NCI-H146 treated with DMSO at 0.1 percent for 48 hours (cell line): ENCODE measurements around the gene PDP2.
"Not testable (repeated sequence)": the region's sequence is repeated elsewhere in the genome, so short reads cannot be mapped to it uniquely, and the experiment has no call there.

Source experiments
- DNase-seq: peaks from one replicate; lab custom pipeline; 2025; ENCODE audit not compliant: unreplicated experiment; lab: John Stamatoyannopoulos, UW

Gene PDP2

GRCh38 chr16:66851166-66851964 lies 28.9 kb upstream of the PDP2 start:
- no peak for DNase-seq

DNA sequence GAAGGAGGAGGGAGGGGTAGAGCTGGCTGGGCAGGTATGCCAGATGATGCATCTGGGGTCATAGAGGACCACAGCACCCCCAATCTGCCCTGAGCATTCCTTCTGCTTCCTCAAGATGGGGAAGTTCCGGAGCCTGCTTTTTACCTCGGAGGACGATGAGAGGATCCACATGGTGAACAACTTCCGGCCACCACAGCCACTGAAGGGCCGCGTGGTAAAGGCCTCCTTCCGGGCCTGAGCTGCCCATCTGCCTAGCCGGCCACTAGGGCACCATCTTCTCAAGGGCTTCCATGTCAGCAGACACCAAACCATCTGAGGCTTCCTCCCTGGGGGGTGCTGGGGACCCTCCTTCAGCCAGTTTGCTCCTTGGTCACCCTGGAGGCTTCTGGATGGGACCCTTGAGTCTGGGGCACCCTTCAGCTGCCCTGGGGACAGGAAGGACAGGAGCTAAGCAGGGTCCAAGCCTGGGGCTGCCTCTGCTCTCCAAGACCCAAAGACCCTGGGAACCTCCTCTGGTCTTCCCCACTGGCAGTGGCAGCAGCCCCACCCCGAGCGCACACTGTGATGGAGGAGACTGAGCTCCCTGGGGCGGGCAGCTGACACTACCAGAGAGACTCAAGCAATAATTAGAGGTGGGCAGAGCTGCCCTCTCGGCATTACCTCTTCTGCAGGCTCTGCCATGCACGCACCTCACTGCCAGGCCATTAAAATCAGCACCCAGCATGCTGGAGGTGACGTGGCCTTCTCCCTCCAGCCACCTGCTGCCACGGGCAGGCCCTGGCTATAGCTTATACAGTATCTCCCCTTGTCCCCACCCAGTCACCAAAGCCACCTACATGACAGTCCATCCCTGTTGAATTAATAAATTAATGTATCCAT lies 26.8 kb upstream of the PDP2 start:
- no peak for DNase-seq

- DNase-seq: no peak
These were observed 24.1 kb upstream of the PDP2 start for GRCh38 chr16:66856184-66856730.

DNA sequence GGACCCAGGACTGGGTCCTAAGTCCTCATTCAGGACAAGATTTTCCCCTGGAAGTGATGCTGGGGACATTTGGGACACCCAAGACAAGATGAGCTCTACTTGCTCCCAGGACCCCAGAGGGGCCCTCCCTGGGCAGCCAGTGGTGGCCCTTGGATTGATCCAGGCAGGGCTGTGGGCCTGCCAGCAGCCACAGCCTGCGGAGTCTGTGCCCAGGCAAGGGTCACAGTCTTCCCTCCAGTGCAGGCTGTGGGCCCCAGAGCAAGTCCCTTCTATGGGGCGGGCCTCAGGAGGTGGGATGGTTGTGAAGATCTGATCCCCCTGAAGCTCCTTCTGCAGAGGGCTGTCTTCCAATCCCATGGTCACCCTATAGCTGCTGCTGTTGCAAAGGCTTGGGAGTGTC lies 23.5 kb upstream of the PDP2 start:
- DNase-seq: no peak

DNA sequence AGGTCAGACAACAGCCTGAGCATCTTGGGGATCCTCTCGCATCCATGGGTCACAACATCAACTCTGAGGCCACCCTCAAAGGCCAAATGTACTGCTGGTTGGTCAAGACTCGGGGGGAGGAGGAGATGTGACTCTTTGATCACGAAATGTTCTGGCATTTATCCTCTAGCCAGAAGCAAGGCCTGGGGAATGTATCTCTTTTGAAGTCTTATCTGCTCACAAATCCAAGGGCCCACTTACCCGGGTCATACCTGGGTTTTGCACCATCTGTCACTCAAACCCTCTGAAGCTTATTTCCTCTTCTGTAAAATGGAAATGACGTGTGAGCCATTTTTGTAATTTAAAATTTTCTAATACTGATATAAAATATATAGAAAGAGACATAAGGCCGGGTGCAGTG lies 22.9 kb upstream of the PDP2 start:
- no peak for DNase-seq

DNA sequence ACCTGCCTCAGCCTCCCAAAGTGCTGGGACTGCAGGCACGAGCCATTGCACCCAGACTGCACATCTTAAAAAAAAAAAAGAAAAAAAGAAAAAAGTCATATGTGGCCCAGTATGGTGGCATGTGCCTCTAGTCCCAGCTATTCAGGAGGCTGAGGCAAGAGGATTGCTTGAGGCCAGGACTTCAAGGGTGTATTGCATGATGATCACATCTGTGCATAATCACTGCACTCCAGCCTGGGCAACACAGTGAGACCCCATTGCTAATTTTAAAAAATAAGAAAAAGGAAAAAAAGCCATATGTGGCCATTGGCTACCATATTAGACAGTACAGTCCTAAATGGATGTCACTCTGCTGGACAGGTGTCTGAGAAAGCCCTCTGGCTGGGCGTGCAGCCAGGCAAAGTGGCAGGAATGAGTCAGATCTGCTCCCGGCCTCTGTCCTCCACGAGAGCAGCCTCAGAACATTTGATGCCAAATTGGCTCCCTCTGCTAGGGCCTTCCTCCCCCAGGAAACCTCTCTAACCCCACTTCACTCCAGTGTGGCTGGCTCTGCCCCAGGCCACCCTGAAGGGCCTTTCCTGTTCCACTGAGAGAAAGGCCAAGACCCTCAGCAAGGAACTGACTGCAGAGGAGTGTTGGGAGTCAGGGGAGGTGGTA lies 21.4 kb upstream of the PDP2 start:
- no peak for DNase-seq

GRCh38 chr16:66859397-66860068 lies 20.8 kb upstream of the PDP2 start:
- no peak for DNase-seq

DNA sequence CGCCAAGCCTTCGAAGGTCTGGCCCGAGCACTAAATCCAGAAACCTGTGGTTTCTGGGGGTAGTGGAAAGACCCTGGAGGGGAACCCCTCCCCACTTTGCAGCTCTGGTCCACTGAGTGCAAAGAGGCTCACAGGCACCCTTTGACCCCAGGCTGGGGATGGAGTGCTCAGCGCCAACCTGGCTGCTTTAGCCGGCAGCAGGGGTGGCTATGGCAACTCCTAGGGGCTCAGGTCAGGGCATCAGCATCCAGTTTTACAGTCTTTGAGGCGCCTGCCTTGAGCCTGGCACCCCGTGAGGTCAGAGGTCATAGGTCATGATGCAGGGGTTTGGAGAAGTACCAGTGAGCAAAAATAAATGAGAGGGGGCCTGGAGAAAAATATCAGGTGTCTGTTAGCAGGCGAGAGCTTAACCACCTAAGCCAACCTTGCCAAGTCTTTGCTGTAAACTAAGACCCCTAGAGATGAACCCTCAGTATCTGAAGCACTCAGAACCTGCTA lies 18.2 kb upstream of the PDP2 start:
- DNase-seq: no peak

DNA sequence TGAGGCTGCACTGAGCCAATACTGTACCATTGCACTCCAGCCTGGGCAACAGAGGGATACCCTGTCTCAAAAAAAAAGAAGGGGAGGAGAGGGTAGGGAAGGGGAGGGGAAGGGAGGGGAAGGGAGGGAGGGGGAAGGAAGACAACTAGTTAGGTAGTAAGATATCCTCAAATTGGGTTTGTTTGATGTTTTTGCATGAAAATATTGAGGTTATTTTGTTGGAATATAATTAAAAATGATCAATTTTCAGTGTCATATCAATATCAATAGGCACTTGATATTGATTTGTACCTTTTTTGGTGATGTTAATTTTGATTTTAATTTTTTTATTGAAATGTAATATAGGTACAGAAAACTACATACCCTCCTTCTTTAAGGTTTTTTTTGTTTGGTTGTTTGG lies 16.6 kb upstream of the PDP2 start:
- DNase-seq: no peak

- no peak for DNase-seq
These were observed 10.9 kb upstream of the PDP2 start for GRCh38 chr16:66869424-66869823.

- DNase-seq: not testable (repeated sequence)
These were observed 9.0 kb upstream of the PDP2 start for GRCh38 chr16:66871363-66871762.

DNA sequence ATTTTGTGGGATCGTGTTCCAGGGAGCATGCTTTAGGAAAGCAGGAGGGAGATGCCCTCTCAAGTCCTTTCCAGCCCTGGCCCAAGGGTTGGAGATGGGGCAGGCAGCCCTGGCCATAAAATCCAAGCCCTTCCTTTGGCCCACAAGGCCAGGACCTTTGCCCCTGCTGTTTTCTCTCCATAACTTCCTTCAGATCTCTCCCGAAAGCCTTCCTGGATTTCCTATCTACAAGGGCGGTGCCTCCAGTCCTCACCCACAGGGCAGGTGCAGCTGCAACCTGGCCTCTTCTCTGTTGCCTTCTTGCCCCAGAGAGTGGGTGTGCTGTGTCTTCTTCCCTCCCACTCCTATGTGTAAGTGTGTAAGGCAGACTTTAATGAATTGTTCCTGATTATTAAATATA lies 8.5 kb upstream of the PDP2 start:
- no peak for DNase-seq

DNA sequence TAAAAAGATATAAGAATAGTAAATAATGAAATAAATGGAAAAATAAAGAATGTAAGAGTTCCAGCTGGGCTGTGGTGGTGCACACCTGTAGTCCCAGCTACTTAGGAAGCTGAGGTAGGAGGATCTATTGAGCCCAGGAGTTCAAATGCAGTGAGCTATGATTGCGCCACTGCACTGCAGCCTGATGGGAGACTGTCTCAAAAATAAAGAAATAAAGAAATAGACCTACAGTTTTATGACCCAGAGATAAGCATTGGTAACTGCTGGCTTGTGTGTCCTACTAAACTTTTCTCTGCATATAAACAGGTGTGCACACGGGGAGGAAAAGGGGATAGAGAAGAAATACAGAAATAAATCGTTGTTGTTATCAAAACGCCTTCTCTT lies 7.8 kb upstream of the PDP2 start:
- DNase-seq: no peak

- peak; percentile 49 for DNase-seq
These were observed 7.2 kb upstream of the PDP2 start for GRCh38 chr16:66872943-66873684.

DNA sequence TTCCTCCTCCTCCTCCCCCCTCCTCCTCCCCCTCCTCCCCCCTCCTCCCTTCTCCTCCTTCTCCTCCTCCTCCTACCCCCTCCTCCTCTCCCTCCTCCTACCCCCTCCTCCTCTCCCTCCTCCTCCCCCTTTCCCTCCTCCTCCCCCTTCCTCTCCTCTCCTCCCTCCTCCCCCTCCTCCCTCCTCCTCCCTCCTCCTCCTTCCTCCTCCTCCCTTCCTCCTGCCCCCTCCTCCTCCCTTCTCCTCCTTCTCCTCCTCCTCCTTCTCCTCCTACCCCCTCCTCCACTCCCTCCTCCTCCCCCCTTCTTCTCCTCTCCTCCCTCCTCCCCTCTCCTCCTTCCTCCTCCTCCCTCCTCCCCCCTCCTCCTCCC lies 6.6 kb upstream of the PDP2 start:
- no peak for DNase-seq

DNA sequence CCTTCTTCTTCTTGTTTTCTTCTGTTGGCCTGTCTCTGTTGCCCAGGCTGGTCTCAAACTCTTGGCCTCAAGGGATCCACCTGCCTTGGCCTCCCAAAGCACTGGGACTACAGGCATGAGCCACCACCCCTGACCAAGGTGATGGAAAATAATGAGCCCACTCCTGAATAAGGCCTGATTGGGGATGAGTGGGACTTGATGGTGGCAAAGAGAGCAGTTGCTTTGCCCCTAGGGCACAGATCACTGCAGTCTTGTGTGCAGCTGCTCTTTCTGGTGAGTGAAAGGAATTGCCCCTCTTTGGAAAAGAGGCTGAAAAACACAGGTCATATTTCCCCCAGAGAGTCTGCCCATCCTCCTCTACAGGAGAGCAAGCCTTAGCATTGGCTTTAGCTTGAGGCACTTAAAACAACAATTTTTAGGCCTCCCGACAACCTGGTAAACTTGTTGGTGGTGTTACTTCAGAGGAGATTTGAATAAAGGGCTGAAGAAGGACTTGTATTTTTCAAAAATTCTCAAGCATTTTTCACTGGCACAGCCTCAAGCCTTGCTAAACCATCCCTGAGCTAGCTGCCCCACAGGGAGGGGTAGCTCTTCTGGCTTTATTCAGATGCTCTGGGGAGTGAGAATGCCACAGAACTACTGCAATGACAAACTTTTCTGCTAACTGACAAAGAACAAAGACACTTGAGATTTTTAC lies 6.1 kb upstream of the PDP2 start:
- no peak for DNase-seq

GRCh38 chr16:66878067-66878466 lies 2.2 kb upstream of the PDP2 start:
- no peak for DNase-seq

DNA sequence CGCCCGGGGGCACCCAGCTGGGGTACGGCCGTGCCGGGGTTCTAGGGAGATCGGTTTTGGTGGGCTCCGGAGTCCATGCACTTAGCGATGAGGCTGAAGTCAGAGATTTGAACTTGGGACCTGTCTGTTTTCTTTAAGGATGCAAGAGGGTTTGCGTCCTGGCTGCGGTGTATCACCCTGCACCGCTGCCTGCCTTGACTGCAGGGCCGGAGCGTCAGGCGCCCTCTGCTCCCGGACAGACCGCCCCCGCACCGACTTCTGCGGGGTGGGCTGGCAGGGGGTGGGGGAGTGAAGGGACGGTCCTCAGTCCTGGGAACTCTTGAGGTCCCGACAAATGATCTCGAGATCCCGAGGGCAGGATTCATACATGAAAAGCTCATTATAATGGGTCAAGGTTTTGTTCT lies 701 bp downstream of the PDP2 start:
- DNase-seq: peak; percentile 0

DNA sequence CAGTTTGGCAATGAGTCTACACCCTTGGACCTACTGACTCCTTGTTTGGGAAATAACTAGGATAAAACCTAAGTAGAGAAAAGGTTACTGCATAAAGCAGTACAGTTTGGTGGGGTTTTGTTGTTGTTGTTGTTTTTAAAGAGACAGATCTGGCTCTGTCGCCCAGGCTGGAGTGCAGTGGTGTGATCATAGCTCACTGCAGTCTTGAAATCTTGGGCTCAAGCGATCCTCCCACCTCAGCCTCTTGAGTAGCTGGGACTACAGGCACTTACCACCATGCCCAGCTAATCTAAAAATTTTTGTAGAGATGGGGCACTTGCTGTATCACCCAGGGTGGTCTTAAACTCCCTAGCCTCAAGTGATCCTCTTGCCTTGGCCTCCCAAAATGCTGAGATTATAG lies 1.2 kb downstream of the PDP2 start:
- DNase-seq: no peak
